Measurements from ENCODE around the gene CCT7.

DNA sequence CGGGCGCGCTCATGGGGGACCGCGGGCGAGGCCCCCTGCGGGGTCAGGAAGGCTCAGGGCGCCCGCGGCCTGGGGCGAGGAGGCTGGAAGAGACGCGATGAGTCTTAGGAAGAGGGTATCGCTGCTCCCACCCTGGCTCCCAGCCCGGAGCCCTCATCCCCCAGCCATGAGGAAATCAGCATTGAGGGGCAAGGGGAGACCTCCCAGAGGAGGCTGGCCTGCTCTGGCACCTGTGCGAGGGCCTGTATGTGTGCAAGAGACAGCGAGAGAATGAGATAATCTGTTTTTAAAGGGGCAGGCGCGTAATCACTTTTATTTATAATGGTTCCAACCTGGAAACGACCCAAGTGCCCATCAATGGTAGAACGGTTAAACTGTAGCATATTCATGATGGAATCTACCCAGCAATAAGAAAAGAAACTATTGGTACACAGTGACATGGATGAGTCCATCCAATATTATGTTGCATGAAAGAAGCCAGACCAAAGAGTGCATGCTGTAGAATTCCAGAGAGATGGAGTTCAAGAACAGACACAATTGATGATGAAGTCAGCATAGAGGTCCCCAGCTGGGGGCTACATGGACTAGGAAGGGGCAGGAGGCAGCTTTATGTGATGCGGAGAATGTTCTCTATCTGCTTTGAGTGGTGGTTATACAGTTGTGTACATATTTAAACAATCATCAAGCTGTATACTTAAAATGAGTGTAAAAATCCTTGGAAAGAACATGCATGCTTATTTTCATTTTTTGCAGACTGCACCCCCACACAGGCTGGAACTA, 35.8 kb downstream of the CCT7 start:
- TF ChIP-seq CTCF (conservative IDR thresholded peaks at IDR 0.05; ENCODE audit: low read depth, low read length): no peak
- TF ChIP-seq EZH2 (IDR thresholded peaks at IDR 0.05; ENCODE audit: borderline replicate concordance, low read depth, low read length, poor library complexity, severe bottlenecking): no peak
